ENCODE measurements around the gene THBS2. TPM values are rescaled to one million over a fixed set of nuclear protein-coding genes. Genes with fewer than 3 reads are reported as not detected.

THBS2 gene
- total and polyA plus RNA-seq, 8 donors, result under 0.01 to 56.0 (median 2.4) TPM

DNA sequence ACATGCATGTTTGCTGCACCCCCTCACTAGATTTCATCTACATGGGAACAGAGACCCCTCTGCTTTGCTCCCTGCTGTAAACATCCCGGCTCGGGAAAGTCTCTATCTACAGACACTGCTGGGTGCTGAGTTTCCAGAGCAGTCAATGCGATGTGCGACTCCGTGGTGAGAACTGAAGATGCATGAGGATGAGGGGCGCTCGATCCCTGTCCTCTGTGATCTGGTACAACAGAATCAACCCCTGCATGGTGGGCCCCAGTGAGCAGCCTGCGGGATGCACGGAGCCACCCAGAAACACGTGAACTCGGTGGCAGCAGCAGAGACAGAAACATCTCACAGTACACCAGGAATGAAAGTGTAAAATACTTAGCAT lies 83.1 kb downstream of the THBS2 start:
- WGBS, 5 donors, result 88 to 93% (median 91%) methylated on average over 11 of the region's 11 CpGs
- no peaks in the 10 kb centered on the region for H3K27me3 ChIP-seq
- TF ChIP-seq, protein P1, sequence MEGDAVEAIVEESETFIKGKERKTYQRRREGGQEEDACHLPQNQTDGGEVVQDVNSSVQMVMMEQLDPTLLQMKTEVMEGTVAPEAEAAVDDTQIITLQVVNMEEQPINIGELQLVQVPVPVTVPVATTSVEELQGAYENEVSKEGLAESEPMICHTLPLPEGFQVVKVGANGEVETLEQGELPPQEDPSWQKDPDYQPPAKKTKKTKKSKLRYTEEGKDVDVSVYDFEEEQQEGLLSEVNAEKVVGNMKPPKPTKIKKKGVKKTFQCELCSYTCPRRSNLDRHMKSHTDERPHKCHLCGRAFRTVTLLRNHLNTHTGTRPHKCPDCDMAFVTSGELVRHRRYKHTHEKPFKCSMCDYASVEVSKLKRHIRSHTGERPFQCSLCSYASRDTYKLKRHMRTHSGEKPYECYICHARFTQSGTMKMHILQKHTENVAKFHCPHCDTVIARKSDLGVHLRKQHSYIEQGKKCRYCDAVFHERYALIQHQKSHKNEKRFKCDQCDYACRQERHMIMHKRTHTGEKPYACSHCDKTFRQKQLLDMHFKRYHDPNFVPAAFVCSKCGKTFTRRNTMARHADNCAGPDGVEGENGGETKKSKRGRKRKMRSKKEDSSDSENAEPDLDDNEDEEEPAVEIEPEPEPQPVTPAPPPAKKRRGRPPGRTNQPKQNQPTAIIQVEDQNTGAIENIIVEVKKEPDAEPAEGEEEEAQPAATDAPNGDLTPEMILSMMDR (IDR thresholded peaks at IDR 0.05), result no peak
- TF ChIP-seq EP300 (IDR thresholded peaks at IDR 0.05) (no peak), POLR2A (IDR thresholded peaks at IDR 0.05) (no peak), POLR2AphosphoS5 (IDR thresholded peaks at IDR 0.05) (no peak)
- no peak overlapping the region for H3K4me3 ChIP-seq
- intact Hi-C loops (cut with DNase I; ENCODE audit: low total_unique reads), result no loop called here
- H3K27ac ChIP-seq, result no peak overlapping the region
- no peaks in the 10 kb centered on the region for H3K9me3 ChIP-seq
- H3K4me1 ChIP-seq, result no peaks in the 10 kb centered on the region
- no peak for DNase-seq
- H3K36me3 ChIP-seq, result no peaks in the 10 kb centered on the region

GRCh38 chr6:169169941-169170582 lies 83.6 kb downstream of the THBS2 start:
- H3K36me3 ChIP-seq, result no peaks in the 10 kb centered on the region
- no peak overlapping the region for H3K27ac ChIP-seq
- no peak overlapping the region for H3K4me3 ChIP-seq
- no peaks in the 10 kb centered on the region for H3K27me3 ChIP-seq
- no peaks in the 10 kb centered on the region for H3K9me3 ChIP-seq
- TF ChIP-seq EP300 (IDR thresholded peaks at IDR 0.05), result no peak
- no peak for TF ChIP-seq POLR2A (IDR thresholded peaks at IDR 0.05)
- no peak for TF ChIP-seq POLR2AphosphoS5 (IDR thresholded peaks at IDR 0.05)
- TF ChIP-seq, protein P1 (IDR thresholded peaks at IDR 0.05), result no peak
- intact Hi-C loops (cut with DNase I; ENCODE audit: low total_unique reads), result no loop called here
- DNase-seq, result no peak
- no peaks in the 10 kb centered on the region for H3K4me1 ChIP-seq
- WGBS, 5 donors, result 84 to 93% (median 87%) methylated on average over 16 of the region's 16 CpGs

- Histone ChIP-seq H3K27me3 (no peaks in the 10 kb centered on the region), H3K9me3 (no peaks in the 10 kb centered on the region), H3K36me3 (no peaks in the 10 kb centered on the region), H3K27ac (no peak overlapping the region), H3K4me3 (no peak overlapping the region), H3K4me1 (no peaks in the 10 kb centered on the region)
- TF ChIP-seq POLR2AphosphoS5 (IDR thresholded peaks at IDR 0.05) (no peak), EP300 (IDR thresholded peaks at IDR 0.05) (no peak)
- intact Hi-C loops (cut with DNase I; ENCODE audit: low total_unique reads), result no loop called here
- 82 to 89% (median 86%) methylated on average over 17 of the region's 17 CpGs for whole genome bisulfite sequencing, 5 donors
- peak; percentile 21 to 50 for DNase-seq
Observed at GRCh38 chr6:169169375-169169774, 84.3 kb downstream of the THBS2 start.

GRCh38 chr6:169168706-169169105 lies 84.9 kb downstream of the THBS2 start:
- H3K27ac ChIP-seq, result no peak overlapping the region
- intact Hi-C loops (cut with DNase I; ENCODE audit: low total_unique reads), result no loop called here
- TF ChIP-seq POLR2AphosphoS5 (IDR thresholded peaks at IDR 0.05) (no peak), POLR2A (IDR thresholded peaks at IDR 0.05) (no peak), EP300 (IDR thresholded peaks at IDR 0.05) (no peak)
- TF ChIP-seq, protein P1 (IDR thresholded peaks at IDR 0.05), result no peak
- no peaks in the 10 kb centered on the region for H3K36me3 ChIP-seq
- no peaks in the 10 kb centered on the region for H3K27me3 ChIP-seq
- H3K4me3 ChIP-seq, result no peak overlapping the region
- DNase-seq, result peak in 1 of 2 donors; percentile 14
- H3K9me3 ChIP-seq, result no peaks in the 10 kb centered on the region
- H3K4me1 ChIP-seq, result no peaks in the 10 kb centered on the region
- WGBS, 5 donors, result 84 to 88% (median 86%) methylated on average over 16 of the region's 16 CpGs

DNA sequence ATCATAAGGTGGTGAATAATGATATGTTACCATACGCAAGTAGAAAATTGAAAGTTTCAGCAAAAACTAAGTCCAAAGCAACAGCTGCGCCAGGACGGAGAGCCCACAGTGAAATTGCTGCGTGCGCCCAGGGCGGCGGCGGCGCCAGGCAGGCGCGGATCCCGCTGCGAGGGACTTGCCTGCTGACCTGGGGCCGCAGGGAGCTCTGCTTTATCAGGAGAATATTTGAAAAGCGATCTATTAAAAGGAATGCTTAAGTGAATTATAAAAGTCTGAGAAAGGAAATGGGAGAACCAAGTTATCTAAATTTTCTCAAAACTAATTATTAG lies 85.4 kb downstream of the THBS2 start:
- WGBS, 5 donors, result 94 to 97% (median 96%) methylated on average over 15 of the region's 15 CpGs
- Histone ChIP-seq H3K27me3 (no peaks in the 10 kb centered on the region), H3K36me3 (no peaks in the 10 kb centered on the region), H3K4me3 (no peak overlapping the region), H3K27ac (no peak overlapping the region), H3K9me3 (no peaks in the 10 kb centered on the region), H3K4me1 (no peaks in the 10 kb centered on the region)
- TF ChIP-seq POLR2A (IDR thresholded peaks at IDR 0.05) (no peak), POLR2AphosphoS5 (IDR thresholded peaks at IDR 0.05) (no peak), EP300 (IDR thresholded peaks at IDR 0.05) (no peak)
- TF ChIP-seq, protein P1 (IDR thresholded peaks at IDR 0.05), result no peak
- peak in 1 of 2 donors; percentile 4 for DNase-seq
- intact Hi-C loops (cut with DNase I; ENCODE audit: low total_unique reads), result no loop called here
